CD4-positive, alpha-beta T cell treated with Interferon alpha-2 for 1 hour (primary cell): Measurements from ENCODE around the gene FAM174C.
"Not testable (repeated sequence)": the region's sequence is repeated elsewhere in the genome, so short reads cannot be mapped to it uniquely, and the experiment has no call there.

Experiments
- DNase-seq, 2 donors: peaks; one replicate each; pipeline ENCODE4 v3.0.0-alpha.2; 2020 to 2022

The FAM174C gene

GRCh38 chr19:1237754-1238368 is 37.5 kb upstream of the FAM174C start, which contains the start of gene CBARP:
Gene CBARP (minus strand): TSS chr19:1238005. CDS start chr19:1236100, 1,905 bp downstream.
- peak in 1 of 2 donors; percentile 47 for DNase-seq

DNA sequence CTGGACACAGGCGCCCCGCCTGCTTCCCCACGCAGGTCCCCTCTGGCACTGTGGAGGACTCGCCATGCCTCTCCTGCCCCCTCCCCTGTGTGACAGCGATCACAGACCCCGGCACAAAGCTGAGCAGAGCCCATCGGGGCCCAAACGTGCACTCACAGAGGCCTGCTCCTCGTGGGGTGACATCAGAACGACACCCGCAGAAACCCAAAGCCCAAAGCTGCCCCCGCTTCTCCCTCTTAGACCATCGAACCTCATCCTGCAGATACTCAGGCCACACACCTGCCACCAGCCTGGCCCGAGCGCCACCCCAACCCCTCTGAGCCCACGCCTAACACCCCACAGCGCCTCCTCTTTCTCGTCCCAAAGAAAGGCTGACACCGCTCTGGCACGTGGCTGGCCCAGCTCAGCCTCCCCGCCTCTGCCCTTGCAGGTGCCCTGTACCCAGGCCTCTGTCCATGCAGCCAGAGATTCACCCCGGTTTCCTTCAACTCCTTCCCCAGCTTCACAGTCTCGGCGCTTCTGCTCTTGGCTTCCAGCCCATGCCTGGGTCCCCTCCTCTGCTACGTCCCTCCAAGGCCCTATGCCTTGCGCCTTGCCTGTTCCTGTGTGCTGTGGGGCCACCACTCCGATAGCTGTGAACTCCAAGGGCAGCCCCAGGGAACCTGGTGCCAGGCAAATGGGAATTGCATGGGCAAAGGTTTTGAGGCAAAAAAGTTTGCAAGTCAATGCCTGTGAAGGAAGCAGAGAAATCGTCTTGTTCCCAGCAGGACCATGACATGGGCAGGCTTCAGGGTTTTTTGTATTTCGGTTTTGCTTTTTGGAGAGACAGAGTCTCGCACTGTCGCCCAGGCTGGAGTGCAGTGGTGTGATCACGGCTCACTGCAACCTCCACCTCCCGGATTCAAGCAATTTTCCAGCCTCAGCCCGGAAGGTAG is 36.7 kb upstream of the FAM174C start:
- DNase-seq = no peak

DNA sequence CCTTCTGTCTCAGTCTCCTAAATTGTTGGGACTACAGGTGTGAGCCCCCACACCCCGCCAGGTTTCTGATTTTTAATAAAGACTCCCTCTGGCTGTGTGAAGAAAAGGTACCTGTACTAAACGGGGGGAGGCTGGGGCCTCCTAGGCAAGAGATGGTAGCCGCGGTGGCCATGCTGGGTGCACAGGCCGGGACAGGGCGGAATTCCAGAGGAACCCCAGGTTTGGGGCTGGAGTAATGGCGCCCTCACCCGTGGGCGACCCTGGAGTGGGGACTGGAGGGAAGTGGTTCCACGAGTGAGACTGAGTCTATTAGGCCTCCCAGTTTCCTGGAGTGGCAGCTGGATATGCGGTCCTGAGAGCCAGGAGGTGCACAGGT is 35.9 kb upstream of the FAM174C start:
- DNase-seq = no peak

DNA sequence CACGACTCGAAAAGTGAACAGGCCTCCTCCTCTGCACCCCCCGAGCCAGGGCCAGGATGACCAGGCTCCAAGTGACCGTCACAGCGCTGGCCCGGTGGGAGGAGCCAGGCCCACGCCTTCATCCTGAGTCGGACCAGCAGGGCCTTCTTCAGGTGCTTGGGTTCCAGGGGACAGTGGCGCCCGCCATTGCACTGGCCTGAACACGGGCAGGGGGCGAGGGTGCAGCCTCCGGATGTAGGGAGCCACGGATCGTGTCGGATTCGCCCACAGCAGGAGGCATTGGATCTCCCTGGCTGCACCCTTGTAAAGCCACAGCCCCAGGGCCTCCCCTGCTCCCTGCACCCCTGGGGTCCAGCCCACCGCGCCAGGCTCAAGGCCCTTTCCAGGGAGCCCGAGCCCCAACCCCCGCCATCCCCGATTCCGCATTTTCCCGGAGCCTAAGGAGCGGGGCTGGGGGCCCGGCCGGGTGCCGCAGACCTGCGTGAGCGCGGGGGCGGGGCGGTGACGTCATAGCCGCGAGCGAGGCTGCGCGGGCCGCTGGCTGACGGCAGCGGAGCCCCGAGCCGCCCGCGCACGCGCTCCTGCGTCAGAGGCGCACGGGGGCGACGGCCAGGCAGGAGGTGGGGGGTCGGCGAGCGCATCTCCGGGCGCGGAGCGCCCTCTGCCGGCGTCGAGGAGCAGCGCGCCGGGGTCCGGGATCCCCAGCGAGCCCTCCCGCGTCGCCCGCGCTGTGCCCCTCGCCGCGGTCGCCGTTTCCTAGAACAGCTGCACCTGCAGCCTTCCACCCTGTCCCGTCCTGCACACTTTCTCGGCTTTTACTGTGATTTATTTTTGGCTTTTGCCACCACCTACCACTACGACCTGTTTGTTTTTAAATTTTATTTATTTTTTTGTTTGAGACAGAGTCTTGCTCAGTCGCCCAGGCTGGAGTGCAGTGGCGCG is 35.3 kb upstream of the FAM174C start:
- DNase-seq = peak; percentile 92 to 93

DNA sequence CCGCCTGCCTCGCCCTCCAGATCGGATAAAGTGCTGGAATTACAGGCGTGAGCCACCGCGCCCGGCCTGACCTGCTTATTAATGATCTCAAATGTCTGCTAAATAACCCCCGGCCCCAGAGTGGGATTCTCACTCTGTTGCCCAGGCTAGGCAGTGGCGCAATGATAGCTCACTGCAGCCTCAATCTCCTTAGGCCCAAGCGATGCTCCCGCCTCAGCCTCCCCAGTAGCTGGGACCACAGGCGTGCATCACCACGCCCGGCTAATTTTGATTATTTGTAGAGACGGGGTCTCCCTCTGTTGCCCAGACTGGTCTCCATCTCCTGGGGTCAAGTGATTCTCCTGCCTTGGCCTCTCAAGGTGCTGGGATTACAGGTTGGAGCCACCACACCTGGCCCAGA is 34.4 kb upstream of the FAM174C start:
- DNase-seq = no peak

- DNase-seq = peak; percentile 93 to 94
Measured at GRCh38 chr19:1241417-1242095, 33.8 kb upstream of the FAM174C start, which contains the start of gene ATP5F1D. Gene ATP5F1D (plus strand): TSS chr19:1241751. CDS start chr19:1241851, 100 bp downstream.

DNA sequence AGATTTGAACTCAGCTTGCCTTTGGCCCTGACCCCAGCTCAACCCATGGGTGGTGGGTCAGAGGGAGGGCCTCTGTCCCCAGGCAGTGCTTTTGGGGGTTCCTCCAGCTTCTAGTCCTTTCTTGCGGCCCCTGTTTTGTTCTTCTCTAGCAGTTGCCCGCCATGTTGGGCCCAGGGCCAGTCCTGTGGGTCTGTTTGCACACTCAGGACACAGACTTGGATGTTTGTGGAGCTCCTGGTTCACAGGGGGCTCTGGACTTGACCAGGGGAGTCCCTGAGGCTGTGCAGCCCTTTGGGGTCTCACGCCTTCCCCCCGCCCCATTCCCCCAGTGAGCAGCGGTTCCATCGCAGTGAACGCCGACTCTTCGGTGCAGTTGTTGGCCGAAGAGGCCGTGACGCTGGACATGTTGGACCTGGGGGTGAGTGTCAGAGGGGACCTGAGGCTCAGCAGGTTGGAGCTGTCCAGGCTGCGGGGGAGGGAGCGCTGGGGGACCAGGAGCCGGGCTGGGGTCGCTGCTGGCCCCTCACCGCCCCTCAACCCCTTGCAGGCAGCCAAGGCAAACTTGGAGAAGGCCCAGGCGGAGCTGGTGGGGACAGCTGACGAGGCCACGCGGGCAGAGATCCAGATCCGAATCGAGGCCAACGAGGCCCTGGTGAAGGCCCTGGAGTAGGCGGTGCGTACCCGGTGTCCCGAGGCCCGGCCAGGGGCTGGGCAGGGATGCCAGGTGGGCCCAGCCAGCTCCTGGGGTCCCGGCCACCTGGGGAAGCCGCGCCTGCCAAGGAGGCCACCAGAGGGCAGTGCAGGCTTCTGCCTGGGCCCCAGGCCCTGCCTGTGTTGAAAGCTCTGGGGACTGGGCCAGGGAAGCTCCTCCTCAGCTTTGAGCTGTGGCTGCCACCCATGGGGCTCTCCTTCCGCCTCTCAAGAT is 31.3 kb upstream of the FAM174C start:
- DNase-seq = peak; percentile 87 to 89

DNA sequence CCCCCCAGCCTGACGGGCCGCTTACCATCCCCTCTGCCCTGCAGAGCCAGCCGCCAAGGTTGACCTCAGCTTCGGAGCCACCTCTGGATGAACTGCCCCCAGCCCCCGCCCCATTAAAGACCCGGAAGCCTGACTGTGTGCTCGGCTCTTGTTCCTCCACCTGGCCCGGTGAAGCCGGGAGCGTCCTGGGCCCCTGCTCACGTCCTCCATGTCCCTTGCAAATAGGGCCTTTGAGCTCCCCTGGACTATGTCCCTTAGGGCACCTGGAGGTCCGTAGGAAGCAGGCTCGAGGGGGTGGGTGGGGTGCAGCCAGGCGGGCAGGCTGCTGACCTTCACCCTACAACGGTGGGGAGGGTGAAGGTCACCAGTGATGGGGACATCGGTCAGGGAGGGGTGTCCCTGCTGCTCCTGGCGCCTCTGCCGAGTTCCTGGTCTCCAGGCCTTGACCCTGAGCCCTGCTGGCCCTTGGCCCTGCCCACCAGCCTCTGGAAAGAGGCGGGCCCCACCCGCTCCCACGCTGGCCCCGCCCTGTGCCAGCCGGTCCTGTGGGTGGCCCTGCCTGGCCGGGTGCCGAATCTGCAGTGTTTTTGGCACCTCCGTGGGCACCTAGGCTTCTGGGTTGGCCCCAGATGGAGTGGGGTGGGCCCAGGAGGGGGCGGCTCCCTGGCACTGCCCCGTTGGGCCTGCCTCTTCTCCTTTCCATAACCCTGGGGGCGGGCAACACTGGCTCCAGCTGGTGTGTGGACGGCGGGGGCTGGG is 30.5 kb upstream of the FAM174C start:
- peak in 1 of 2 donors; percentile 54 for DNase-seq

- no peak for DNase-seq
Measured at GRCh38 chr19:1245494-1246264, 29.7 kb upstream of the FAM174C start.

GRCh38 chr19:1246265-1247087 is 28.9 kb upstream of the FAM174C start:
- DNase-seq = not testable (repeated sequence)

DNA sequence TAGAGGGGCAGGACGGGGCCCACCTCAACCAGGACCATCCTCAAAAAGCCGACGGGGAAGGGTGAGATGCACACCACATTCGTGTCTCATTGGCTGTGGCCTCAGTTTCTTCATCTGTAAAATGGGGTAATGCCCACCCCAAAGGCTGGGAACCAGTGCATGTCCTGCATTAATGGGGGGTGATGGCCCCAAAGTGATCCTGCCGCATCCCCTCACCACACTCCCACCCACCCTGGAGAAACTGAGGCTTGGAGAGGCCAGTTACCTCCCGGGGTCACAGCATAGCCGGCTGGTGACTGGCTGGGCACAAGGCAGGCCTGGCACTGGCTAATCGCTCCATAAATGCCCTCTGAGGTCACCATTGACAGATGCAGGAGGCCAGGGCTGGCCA is 27.6 kb upstream of the FAM174C start:
- no peak for DNase-seq

- peak; percentile 75 to 82 for DNase-seq
Measured at GRCh38 chr19:1248139-1248785, 27.1 kb upstream of the FAM174C start, which contains the start of gene MIDN. Gene MIDN (plus strand): TSS chr19:1248583. CDS start chr19:1250297, 1,714 bp downstream.

GRCh38 chr19:1248786-1249297 is 26.5 kb upstream of the FAM174C start:
- peak; percentile 84 to 90 for DNase-seq

- peak; percentile 95 to 96 for DNase-seq
Measured at GRCh38 chr19:1249298-1249989, 25.9 kb upstream of the FAM174C start.

- no peak for DNase-seq
Measured at GRCh38 chr19:1249990-1250436, 25.3 kb upstream of the FAM174C start.

GRCh38 chr19:1250437-1251260 is 24.7 kb upstream of the FAM174C start:
- peak; percentile 64 to 72 for DNase-seq
